WTC11 (cell line): ENCODE results near the gene CDH22. TPM values are rescaled to one million over a fixed set of nuclear protein-coding genes. Genes with fewer than 3 reads are reported as not detected.

Experiments
- ATAC-seq: fragments of 200-7000 bp; cut with Tn5 transposase; 2 replicates; pipeline ENCODE4 v1.10.0; 2021; ENCODE audit warnings: mild to moderate bottlenecking, moderate library complexity
- CTCF ChIA-PET: fragments of 300-600 bp; sonication (Branson Sonifier 250); formaldehyde crosslinking; loops from one replicate; lab custom pipeline; 2021; ENCODE audit warnings: antibody characterized with exemption; lab: Charles Lee
- POLR2A ChIA-PET: fragments of 350-600 bp; sonication (Branson Sonifier 250); formaldehyde crosslinking; loops from one replicate; lab custom pipeline; 2021; ENCODE audit warnings: antibody characterized with exemption; lab: Charles Lee
- DNase-seq: peaks from one replicate; pipeline ENCODE4 v3.0.0; 2021; ENCODE audit warnings: low spot score
- H3K27ac Mint-ChIP-seq: 2 replicates; pipeline ENCODE4 v1.8.0; 2021; ENCODE audit warnings: mixed read lengths
- H3K27me3 Mint-ChIP-seq: 2 replicates; pipeline ENCODE4 v1.8.0; 2021; ENCODE audit warnings: low read depth, mild to moderate bottlenecking, moderate library complexity, mixed read lengths
- H3K36me3 Mint-ChIP-seq: 2 replicates; pipeline ENCODE4 v1.8.0; 2021; ENCODE audit warnings: mixed read lengths
- H3K4me1 Mint-ChIP-seq: 2 replicates; pipeline ENCODE4 v1.8.0; 2022; ENCODE audit warnings: mixed read lengths
- H3K4me3 Mint-ChIP-seq: 2 replicates; pipeline ENCODE4 v1.8.0; 2021; ENCODE audit warnings: mild to moderate bottlenecking, moderate library complexity, mixed read lengths
- H3K9me3 Mint-ChIP-seq: 2 replicates; pipeline ENCODE4 v1.8.0; 2021; ENCODE audit warnings: mixed read lengths
- ATF1 ChIP-seq: sonication (generic); formaldehyde crosslinking; IDR thresholded peaks from 2 replicates; pipeline ENCODE4 v1.8.1; 2023; ENCODE audit warnings: mild to moderate bottlenecking, moderate library complexity, missing genetic modification reagents
- ELF4 ChIP-seq: sonication (generic); formaldehyde crosslinking; IDR thresholded peaks from 2 replicates; pipeline ENCODE4 v1.8.1; 2022; ENCODE audit warnings: low read depth, mild to moderate bottlenecking, moderate library complexity, missing genetic modification reagents
- EMX1 ChIP-seq: fragments of 250-450 bp; sonication (Bioruptor Pico); IDR thresholded peaks from 2 replicates; pipeline ENCODE4 v1.8.0; 2021; ENCODE audit warnings: mild to moderate bottlenecking
- FOXP1 ChIP-seq: sonication (generic); formaldehyde crosslinking; IDR thresholded peaks from 2 replicates; pipeline ENCODE4 v1.8.0; 2022; ENCODE audit warnings: missing genetic modification reagents, mild to moderate bottlenecking, moderate library complexity, borderline replicate concordance
- GABPB1 ChIP-seq: sonication (generic); formaldehyde crosslinking; IDR thresholded peaks from 2 replicates; pipeline ENCODE4 v1.8.1; 2023; ENCODE audit warnings: mild to moderate bottlenecking, missing genetic modification reagents
- HMGA2 ChIP-seq: fragments of 250-450 bp; sonication (Bioruptor Pico); IDR thresholded peaks from 2 replicates; pipeline ENCODE4 v1.4.0; 2021; ENCODE audit warnings: mild to moderate bottlenecking, moderate library complexity
- HMGXB4 ChIP-seq: sonication (generic); formaldehyde crosslinking; IDR thresholded peaks from 2 replicates; pipeline ENCODE4 v1.8.1; 2023; ENCODE audit warnings: mild to moderate bottlenecking, moderate library complexity, missing genetic modification reagents
- KAT7 ChIP-seq: sonication (generic); formaldehyde crosslinking; IDR thresholded peaks from 2 replicates; pipeline ENCODE4 v1.8.1; 2023; ENCODE audit warnings: missing genetic modification reagents, mild to moderate bottlenecking, borderline replicate concordance
- NFATC4 ChIP-seq: fragments of 250-450 bp; sonication (Bioruptor Pico); IDR thresholded peaks from 2 replicates; pipeline ENCODE4 v1.9.0; 2021; ENCODE audit warnings: mild to moderate bottlenecking
- NR3C1 ChIP-seq: sonication (generic); formaldehyde crosslinking; conservative IDR thresholded peaks from 2 replicates; pipeline ENCODE4 v1.8.1; 2023; ENCODE audit warnings: low read depth, mild to moderate bottlenecking, missing genetic modification reagents
- OVOL2 ChIP-seq: fragments of 250-450 bp; sonication (Bioruptor Pico); IDR thresholded peaks from 2 replicates; pipeline ENCODE4 v1.9.0; 2021; ENCODE audit warnings: mild to moderate bottlenecking, borderline replicate concordance
- SOX15 ChIP-seq: fragments of 250-450 bp; sonication (Bioruptor Pico); IDR thresholded peaks from 2 replicates; pipeline ENCODE4 v1.9.0; 2021; ENCODE audit warnings: mild to moderate bottlenecking
- STAT6 ChIP-seq: sonication (generic); formaldehyde crosslinking; conservative IDR thresholded peaks from 2 replicates; pipeline ENCODE4 v1.8.1; 2023; ENCODE audit warnings: mild to moderate bottlenecking, low read depth, missing genetic modification reagents, moderate library complexity
- TEAD4 ChIP-seq: sonication (generic); formaldehyde crosslinking; IDR thresholded peaks from 2 replicates; pipeline ENCODE4 v1.8.0; 2022; ENCODE audit warnings: mild to moderate bottlenecking, missing genetic modification reagents
- TP53 ChIP-seq: sonication (generic); formaldehyde crosslinking; IDR thresholded peaks from 2 replicates; pipeline ENCODE4 v1.8.1; 2023; ENCODE audit warnings: mild to moderate bottlenecking, missing genetic modification reagents
- USF1 ChIP-seq: sonication (generic); formaldehyde crosslinking; IDR thresholded peaks from 2 replicates; pipeline ENCODE4 v1.8.0; 2022; ENCODE audit warnings: mild to moderate bottlenecking, missing genetic modification reagents
- ZBTB43 ChIP-seq: sonication (generic); formaldehyde crosslinking; IDR thresholded peaks from 2 replicates; pipeline ENCODE4 v1.8.1; 2023; ENCODE audit warnings: mild to moderate bottlenecking, missing genetic modification reagents
- ZNF121 ChIP-seq: sonication (generic); formaldehyde crosslinking; IDR thresholded peaks from 2 replicates; pipeline ENCODE4 v1.8.0; 2023; ENCODE audit warnings: missing genetic modification reagents
- ZNF219 ChIP-seq: sonication (generic); formaldehyde crosslinking; IDR thresholded peaks from 2 replicates; pipeline ENCODE4 v1.8.0; 2023; ENCODE audit warnings: missing genetic modification reagents, mild to moderate bottlenecking, borderline replicate concordance
- ZNF232 ChIP-seq: sonication (generic); formaldehyde crosslinking; IDR thresholded peaks from 2 replicates; pipeline ENCODE4 v1.8.0; 2022; ENCODE audit warnings: mild to moderate bottlenecking, missing genetic modification reagents
- ZNF423 ChIP-seq: fragments of 250-450 bp; sonication (Bioruptor Pico); IDR thresholded peaks from 2 replicates; pipeline ENCODE4 v2.1.2; 2022; ENCODE audit warnings: mild to moderate bottlenecking, moderate library complexity
- total RNA-seq: library from RNA; stranded (reverse); gene quantifications from 3 replicates; pipeline ENCODE4 v1.2.3, GENCODE V29; 2021
- TF ChIP-seq, protein P1 (sequence below): sonication (generic); formaldehyde crosslinking; IDR thresholded peaks from 2 replicates; pipeline ENCODE4 v1.8.1; 2022; ENCODE audit warnings: mild to moderate bottlenecking, moderate library complexity, missing genetic modification reagents
- TF ChIP-seq, protein P2 (sequence below): fragments of 200-600 bp; IDR thresholded peaks from 2 replicates; pipeline ENCODE4 v1.8.0; 2022; ENCODE audit warnings: antibody characterized with exemption

Gene CDH22
- total RNA-seq, 1 experiment from 2014 or later, result 0.13 TPM

GRCh38 chr20:46309945-46310344 is 1.6 kb upstream of the CDH22 start:
- TF ChIP-seq TP53 (CRISPR knock-in tag) (no peak), ELF4 (CRISPR knock-in tag) (no peak), SOX15 (CRISPR knock-in tag) (no peak), GABPB1 (CRISPR knock-in tag) (no peak)
- H3K27ac Mint-ChIP-seq, result no peak overlapping the region
- ATAC-seq (no peak), DNase-seq (no peak)
- ChIA-PET CTCF (no interaction called here), POLR2A (no interaction called here)
- no peaks in the 10 kb centered on the region for H3K9me3 Mint-ChIP-seq
- H3K4me1 Mint-ChIP-seq, result peaks cover 13% of the 10 kb centered on the region
- no peaks in the 10 kb centered on the region for H3K36me3 Mint-ChIP-seq
- H3K27me3 Mint-ChIP-seq, result peaks cover 91% of the 10 kb centered on the region
- no peak overlapping the region for H3K4me3 Mint-ChIP-seq

GRCh38 chr20:46307999-46308257 is 370 bp downstream of the CDH22 start:
- CTCF ChIA-PET, result interaction anchor here (0.7 to 3.6 kb wide), 6 partner anchors 11 to 190 kb away, joined by 3 to 34 read pairs (median 11); partner anchors contain the start of gene CD40
- H3K36me3 Mint-ChIP-seq, result no peaks in the 10 kb centered on the region
- no peak for ATAC-seq
- TF ChIP-seq EMX1 (CRISPR knock-in tag) (no peak), HMGA2 (CRISPR knock-in tag) (no peak), NR3C1 (no peak), TEAD4 (CRISPR knock-in tag) (no peak), ZBTB43 (CRISPR knock-in tag) (no peak), GABPB1 (CRISPR knock-in tag) (no peak), KAT7 (CRISPR knock-in tag) (no peak), OVOL2 (CRISPR knock-in tag) (no peak), ZNF219 (CRISPR knock-in tag) (no peak), ATF1 (no peak), USF1 (no peak)
- TF ChIP-seq, all 79 proteins: peak for 0
- Mint-ChIP-seq H3K27ac (no peak overlapping the region), H3K9me3 (no peaks in the 10 kb centered on the region), H3K4me1 (peaks cover 11% of the 10 kb centered on the region), H3K27me3 (peaks cover 77% of the 10 kb centered on the region), H3K4me3 (no peak overlapping the region)
- no peak for DNase-seq
- POLR2A ChIA-PET, result no interaction called here

DNA sequence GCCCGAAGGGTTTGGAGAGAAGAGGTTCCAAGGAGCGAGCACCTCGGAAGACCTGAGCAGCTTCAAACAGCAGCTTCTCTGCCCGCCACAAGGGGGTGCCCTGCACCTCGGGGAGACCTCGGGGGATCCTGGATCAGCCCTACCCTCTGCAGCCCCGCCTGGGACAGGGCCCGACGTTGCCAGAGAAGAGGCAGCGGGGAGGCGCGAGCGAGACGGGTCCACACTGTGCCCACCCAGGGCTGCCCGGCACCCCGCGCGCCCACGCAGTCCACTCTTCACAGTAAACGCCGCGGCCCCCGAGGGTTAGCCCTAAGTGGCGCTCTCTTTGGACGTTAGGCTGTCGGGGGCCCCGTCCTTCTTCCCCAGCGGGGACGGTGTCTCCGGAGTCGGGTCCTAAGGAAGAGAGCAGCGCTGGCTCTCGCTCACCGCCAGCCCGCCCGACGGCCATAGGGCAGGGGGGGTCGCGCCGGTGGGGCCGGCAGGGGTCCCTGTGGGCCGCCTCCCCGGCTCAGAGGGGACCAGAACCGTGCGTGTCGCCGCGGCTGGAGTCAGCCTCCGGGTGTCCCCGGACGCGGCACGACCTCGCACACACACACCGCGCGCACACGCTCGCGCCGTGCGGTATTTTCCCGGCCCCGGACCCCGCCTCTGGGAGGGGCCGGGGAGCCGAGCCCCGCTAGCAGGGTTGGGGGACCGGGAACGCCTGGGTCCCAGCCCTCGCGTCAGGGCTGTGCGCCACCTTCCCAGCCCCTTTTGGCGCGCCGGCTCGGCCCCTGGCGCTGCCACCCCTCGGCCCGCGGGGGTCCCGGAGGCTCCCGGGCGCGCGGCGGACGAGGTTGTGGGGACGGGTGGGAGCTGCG is 929 bp downstream of the CDH22 start:
- H3K36me3 Mint-ChIP-seq, result no peaks in the 10 kb centered on the region
- POLR2A ChIA-PET, result interaction anchor here (0.6 kb wide), 1 partner anchor 16 kb away, joined by 3 read pairs; no protein-coding TSS in a partner anchor
- peak; percentile 89 for ATAC-seq
- TF ChIP-seq ZNF232 (CRISPR knock-in tag) (0 out of 2 replicates have a peak, but pooled peaks have one; percentile 39), HMGXB4 (peak; percentile 55; the same call in 1 of the 2 replicates), ZNF121 (CRISPR knock-in tag) (0 out of 2 replicates have a peak, but pooled peaks have one; percentile 9), ZNF423 (peak; percentile 17; the same call in 1 of the 2 replicates), FOXP1 (peak; percentile 11; the same call in 1 of the 2 replicates), GABPB1 (CRISPR knock-in tag) (0 out of 2 replicates have a peak, but pooled peaks have one; percentile 30), STAT6 (CRISPR knock-in tag) (0 out of 2 replicates have a peak, but pooled peaks have one; percentile 60), NFATC4 (CRISPR knock-in tag) (no peak), ZNF219 (CRISPR knock-in tag) (no peak)
- TF ChIP-seq, protein P1, sequence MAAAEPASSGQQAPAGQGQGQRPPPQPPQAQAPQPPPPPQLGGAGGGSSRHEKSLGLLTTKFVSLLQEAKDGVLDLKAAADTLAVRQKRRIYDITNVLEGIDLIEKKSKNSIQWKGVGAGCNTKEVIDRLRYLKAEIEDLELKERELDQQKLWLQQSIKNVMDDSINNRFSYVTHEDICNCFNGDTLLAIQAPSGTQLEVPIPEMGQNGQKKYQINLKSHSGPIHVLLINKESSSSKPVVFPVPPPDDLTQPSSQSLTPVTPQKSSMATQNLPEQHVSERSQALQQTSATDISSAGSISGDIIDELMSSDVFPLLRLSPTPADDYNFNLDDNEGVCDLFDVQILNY (CRISPR knock-in tag), result peak; percentile 17; the same call in 1 of the 2 replicates
- TF ChIP-seq, protein P2, sequence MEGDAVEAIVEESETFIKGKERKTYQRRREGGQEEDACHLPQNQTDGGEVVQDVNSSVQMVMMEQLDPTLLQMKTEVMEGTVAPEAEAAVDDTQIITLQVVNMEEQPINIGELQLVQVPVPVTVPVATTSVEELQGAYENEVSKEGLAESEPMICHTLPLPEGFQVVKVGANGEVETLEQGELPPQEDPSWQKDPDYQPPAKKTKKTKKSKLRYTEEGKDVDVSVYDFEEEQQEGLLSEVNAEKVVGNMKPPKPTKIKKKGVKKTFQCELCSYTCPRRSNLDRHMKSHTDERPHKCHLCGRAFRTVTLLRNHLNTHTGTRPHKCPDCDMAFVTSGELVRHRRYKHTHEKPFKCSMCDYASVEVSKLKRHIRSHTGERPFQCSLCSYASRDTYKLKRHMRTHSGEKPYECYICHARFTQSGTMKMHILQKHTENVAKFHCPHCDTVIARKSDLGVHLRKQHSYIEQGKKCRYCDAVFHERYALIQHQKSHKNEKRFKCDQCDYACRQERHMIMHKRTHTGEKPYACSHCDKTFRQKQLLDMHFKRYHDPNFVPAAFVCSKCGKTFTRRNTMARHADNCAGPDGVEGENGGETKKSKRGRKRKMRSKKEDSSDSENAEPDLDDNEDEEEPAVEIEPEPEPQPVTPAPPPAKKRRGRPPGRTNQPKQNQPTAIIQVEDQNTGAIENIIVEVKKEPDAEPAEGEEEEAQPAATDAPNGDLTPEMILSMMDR, result peak; percentile 87

More for the DNA sequence above, 929 bp downstream of the CDH22 start:
- Mint-ChIP-seq H3K4me1 (peaks cover 11% of the 10 kb centered on the region), H3K27me3 (peaks cover 72% of the 10 kb centered on the region), H3K9me3 (no peaks in the 10 kb centered on the region), H3K4me3 (peak overlapping the region; percentile 52), H3K27ac (no peak overlapping the region)
- DNase-seq, result peak; percentile 82
- CTCF ChIA-PET, result interaction anchor here (0.5 to 3.6 kb wide), 54 partner anchors 8 to 333 kb away, joined by 3 to 99 read pairs (median 5); partner anchors contain the start of genes CD40 and ELMO2
